B cell (primary cell): ENCODE measurements around the gene LSP1. TPM values are rescaled to one million over a fixed set of nuclear protein-coding genes. Genes with fewer than 3 reads are reported as not detected.

ENCODE experiments used
- ATAC-seq: fragments of 200-7000 bp; cut with Tn5 transposase; one replicate; pipeline ENCODE4 v1.10.0; 2021; ENCODE audit warnings: low read depth, mild to moderate bottlenecking, moderate number of reproducible peaks, moderate library complexity
- CTCF ChIA-PET: fragments of 350-600 bp; sonication (Branson Sonifier 250); formaldehyde crosslinking; loops from one replicate; lab custom pipeline; 2021; ENCODE audit warnings: antibody characterized with exemption, inconsistent platforms; lab: Charles Lee
- POLR2A ChIA-PET: fragments of 350-600 bp; sonication (Branson Sonifier 250); formaldehyde crosslinking; loops from one replicate; lab custom pipeline; 2021; ENCODE audit warnings: antibody characterized with exemption; lab: Charles Lee
- DNase-seq: peaks from one replicate; pipeline ENCODE4 v3.0.0; 2013
- H2AFZ ChIP-seq: 2 replicates; pipeline ENCODE4 v1.6.1; 2012; ENCODE audit warnings: mild to moderate bottlenecking, low read depth, low read length; ENCODE audit not compliant: insufficient read depth, poor library complexity, severe bottlenecking
- H3K27ac ChIP-seq, 2 donors: 1 replicate in 1 of 2; 2 replicates in 1 of 2; pipeline ENCODE4 v1.5.1; 2012 to 2013; ENCODE audit warnings: low read length in 2 of 2, mild to moderate bottlenecking in 2 of 2, moderate library complexity in 1 of 2
- H3K27me3 ChIP-seq, 4 experiments: fragments of 200-600 bp in 1 of 4; sonication (generic) in 1 of 4; replicated peaks in 1 of 4; 1 replicate in 2 of 4; 2 replicates in 2 of 4; pipeline versions ENCODE4 v1.6.1 to v1.7.0; 2013 to 2016; ENCODE audit warnings: low read length in 3 of 4, mild to moderate bottlenecking in 2 of 4, mixed read lengths in 1 of 4, moderate library complexity in 1 of 4; ENCODE audit not compliant: insufficient read depth in 4 of 4, control insufficient read depth in 3 of 4; ENCODE audit errors: control extremely low read depth in 1 of 4
- H3K36me3 ChIP-seq, 2 experiments: replicated peaks in 1 of 2; 1 replicate in 1 of 2; 2 replicates in 1 of 2; pipeline versions ENCODE4 v1.6.1 to v1.7.1; 2013; ENCODE audit warnings: low read length in 1 of 2; ENCODE audit not compliant: insufficient read depth in 2 of 2, control insufficient read depth in 1 of 2; ENCODE audit errors: control extremely low read depth in 1 of 2, extremely low read depth in 1 of 2
- H3K4me1 ChIP-seq, 2 donors: fragments of 200-600 bp in 1 of 2; sonication (generic) in 1 of 2; 1 replicate in 1 of 2; 2 replicates in 1 of 2; pipeline versions ENCODE4 v1.5.1 to v1.6.1; 2013 to 2017; ENCODE audit warnings: low read length in 2 of 2; ENCODE audit not compliant: control insufficient read depth in 2 of 2, insufficient read depth in 2 of 2
- H3K4me2 ChIP-seq: replicated peaks from 2 replicates; pipeline ENCODE3; 2012; ENCODE audit warnings: mild to moderate bottlenecking, low read depth, low read length; ENCODE audit not compliant: poor library complexity, severe bottlenecking
- H3K4me3 ChIP-seq, 5 experiments: fragments of 200-600 bp in 1 of 5; sonication (generic) in 1 of 5; 1 replicate in 3 of 5; 2 replicates in 2 of 5; pipeline versions ENCODE4 v1.5.1 to v1.7.0; 2011 to 2016; ENCODE audit warnings: low read length in 4 of 5, mild to moderate bottlenecking in 4 of 5, low read depth in 2 of 5, control low read depth in 1 of 5, moderate library complexity in 1 of 5; ENCODE audit not compliant: insufficient read depth in 1 of 5; ENCODE audit errors: control extremely low read depth in 1 of 5, extremely low read depth in 1 of 5
- H3K79me2 ChIP-seq: fragments of 200-600 bp; sonication (generic); one replicate; pipeline ENCODE4 v1.6.0; 2016; ENCODE audit warnings: low read length; ENCODE audit not compliant: control insufficient read depth, insufficient read depth
- H3K9ac ChIP-seq: fragments of 200-600 bp; sonication (generic); 2 replicates; pipeline ENCODE4 v1.6.1; 2017; ENCODE audit warnings: mild to moderate bottlenecking, low read length, moderate library complexity
- H3K9me3 ChIP-seq, 3 donors: one replicate each; pipeline versions ENCODE4 v1.6.1 to v1.7.1; 2013; ENCODE audit warnings: low read length in 2 of 3; ENCODE audit not compliant: control insufficient read depth in 2 of 3, insufficient read depth in 1 of 3; ENCODE audit errors: control extremely low read depth in 1 of 3
- H4K20me1 ChIP-seq: 2 replicates; pipeline ENCODE4 v1.6.0; 2012; ENCODE audit warnings: mild to moderate bottlenecking, low read length; ENCODE audit not compliant: insufficient read depth, control insufficient read depth, poor library complexity, severe bottlenecking
- H3K27ac Mint-ChIP-seq: one replicate; pipeline ENCODE4 v1.8.0; 2021; ENCODE audit warnings: mixed read lengths
- H3K27me3 Mint-ChIP-seq: one replicate; pipeline ENCODE4 v1.8.0; 2021; ENCODE audit warnings: mixed read lengths
- H3K4me1 Mint-ChIP-seq: one replicate; pipeline ENCODE4 v1.8.0; 2021; ENCODE audit warnings: mixed read lengths
- H3K4me3 Mint-ChIP-seq: one replicate; pipeline ENCODE4 v1.8.0; 2021; ENCODE audit warnings: mixed read lengths
- H3K9me3 Mint-ChIP-seq: one replicate; pipeline ENCODE4 v1.8.0; 2022; ENCODE audit warnings: mixed read lengths; ENCODE audit not compliant: insufficient read depth
- EZH2 ChIP-seq: IDR thresholded peaks from 2 replicates; pipeline ENCODE4 v1.6.1; 2012; ENCODE audit warnings: borderline replicate concordance, low read depth, mild to moderate bottlenecking, moderate library complexity, low read length; ENCODE audit not compliant: insufficient read depth, poor library complexity, severe bottlenecking
- WGBS: methylation state at CpG from one replicate; pipeline ENCODE4 v1.1.5; 2013; ENCODE audit warnings: missing lambda C conversion rate; ENCODE audit not compliant: insufficient coverage; 5-methylcytosine and 5-hydroxymethylcytosine counted together
- intact Hi-C: fragments of 100-400 bp; cut with micrococcal nuclease; formaldehyde crosslinking; loops from one replicate; pipeline ENCODE4 v1.10.0; 2022
- polyA plus RNA-seq: library from polyadenylated mRNA; depleted of rRNA; stranded (reverse); fragments of >200 nt; gene quantifications from 2 replicates; pipeline ENCODE4 v1.2.3, GENCODE V29; 2012
- total RNA-seq, 2 donors: library from RNA; stranded (reverse); fragments of 120-200 nt in 1 of 2; gene quantifications; 1 replicate in 1 of 2; 2 replicates in 1 of 2; pipeline versions ENCODE4 v1.2.3 to v1.2.4, GENCODE V29; 2013 to 2022
- TF ChIP-seq, protein P1 (sequence below): fragments of 200-600 bp; IDR thresholded peaks from one replicate; pipeline ENCODE4 v1.8.0; 2022; ENCODE audit warnings: antibody characterized with exemption, mild to moderate bottlenecking

LSP1 gene
- total and polyA plus RNA-seq, 2 donors (not counting 1 experiment from before 2014, with no cell fraction given): 249 to 446 TPM

DNA sequence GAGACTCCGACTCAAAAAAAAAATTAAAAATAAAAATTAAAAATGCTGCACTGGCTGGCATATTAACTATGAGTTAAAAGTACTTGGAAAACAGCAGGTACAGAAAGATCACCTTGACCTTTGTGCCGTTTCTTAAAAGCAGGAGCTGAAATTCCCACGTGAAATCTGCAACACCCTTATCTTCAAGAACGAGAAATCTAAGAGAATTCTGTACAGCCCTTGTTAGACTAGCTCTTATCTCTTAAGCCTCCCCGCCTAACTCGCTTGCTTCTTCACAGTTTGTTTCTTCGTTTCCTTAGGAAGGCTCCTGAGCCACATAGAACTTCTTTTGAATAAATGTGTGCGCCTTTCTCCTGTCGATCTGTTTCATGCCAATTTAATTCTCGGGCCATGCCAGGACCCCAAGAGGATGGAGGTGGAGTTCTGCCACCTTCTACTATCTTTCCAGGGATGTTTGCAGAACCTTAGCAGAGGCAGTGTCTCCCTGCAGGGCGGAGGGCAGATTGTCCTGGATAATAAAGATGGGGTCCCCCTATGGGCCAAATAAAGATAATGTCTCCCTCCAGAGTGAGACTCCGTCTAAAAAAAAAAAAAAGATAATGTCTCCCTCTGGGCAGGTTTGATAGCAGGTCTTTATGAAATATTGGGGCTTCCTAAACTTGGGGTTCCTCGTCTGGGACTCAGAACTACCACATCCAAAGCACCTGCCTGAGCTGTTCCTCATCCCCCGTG is 45.5 kb upstream of the LSP1 start:
- Histone ChIP-seq H3K4me3 (no peak overlapping the region), H3K4me1 (no peaks in the 10 kb centered on the region), H3K27me3 (peaks cover 0 to 4% (median 0%) of the 10 kb centered on the region in 4 experiments), H3K4me2 (no peak overlapping the region), H2AFZ (no peak overlapping the region), H3K27ac (no peak overlapping the region), H4K20me1 (no peaks in the 10 kb centered on the region), H3K36me3 (no peaks in the 10 kb centered on the region), H3K9ac (no peak overlapping the region), H3K9me3 (peaks cover 0 to 10% (median 0%) of the 10 kb centered on the region in 3 donors), H3K79me2 (no peaks in the 10 kb centered on the region)
- ChIA-PET POLR2A (no interaction called here), CTCF (interaction anchor here (1.2 to 1.6 kb wide), 3 partner anchors 24 to 347 kb away, joined by 3 to 6 read pairs (median 3); no protein-coding TSS in a partner anchor)
- 84% methylated on average over 7 of the region's 14 CpGs for WGBS
- no peak overlapping the region for H3K4me3 Mint-ChIP-seq
- H3K27me3 Mint-ChIP-seq: peaks cover 43% of the 10 kb centered on the region
- H3K27ac Mint-ChIP-seq: no peak overlapping the region
- DNase-seq: no peak
- ATAC-seq: no peak
- no peaks in the 10 kb centered on the region for H3K9me3 Mint-ChIP-seq
- no peaks in the 10 kb centered on the region for H3K4me1 Mint-ChIP-seq
- TF ChIP-seq EZH2: no peak
- TF ChIP-seq, protein P1, sequence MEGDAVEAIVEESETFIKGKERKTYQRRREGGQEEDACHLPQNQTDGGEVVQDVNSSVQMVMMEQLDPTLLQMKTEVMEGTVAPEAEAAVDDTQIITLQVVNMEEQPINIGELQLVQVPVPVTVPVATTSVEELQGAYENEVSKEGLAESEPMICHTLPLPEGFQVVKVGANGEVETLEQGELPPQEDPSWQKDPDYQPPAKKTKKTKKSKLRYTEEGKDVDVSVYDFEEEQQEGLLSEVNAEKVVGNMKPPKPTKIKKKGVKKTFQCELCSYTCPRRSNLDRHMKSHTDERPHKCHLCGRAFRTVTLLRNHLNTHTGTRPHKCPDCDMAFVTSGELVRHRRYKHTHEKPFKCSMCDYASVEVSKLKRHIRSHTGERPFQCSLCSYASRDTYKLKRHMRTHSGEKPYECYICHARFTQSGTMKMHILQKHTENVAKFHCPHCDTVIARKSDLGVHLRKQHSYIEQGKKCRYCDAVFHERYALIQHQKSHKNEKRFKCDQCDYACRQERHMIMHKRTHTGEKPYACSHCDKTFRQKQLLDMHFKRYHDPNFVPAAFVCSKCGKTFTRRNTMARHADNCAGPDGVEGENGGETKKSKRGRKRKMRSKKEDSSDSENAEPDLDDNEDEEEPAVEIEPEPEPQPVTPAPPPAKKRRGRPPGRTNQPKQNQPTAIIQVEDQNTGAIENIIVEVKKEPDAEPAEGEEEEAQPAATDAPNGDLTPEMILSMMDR: no peak
- intact Hi-C loops: no loop called here

DNA sequence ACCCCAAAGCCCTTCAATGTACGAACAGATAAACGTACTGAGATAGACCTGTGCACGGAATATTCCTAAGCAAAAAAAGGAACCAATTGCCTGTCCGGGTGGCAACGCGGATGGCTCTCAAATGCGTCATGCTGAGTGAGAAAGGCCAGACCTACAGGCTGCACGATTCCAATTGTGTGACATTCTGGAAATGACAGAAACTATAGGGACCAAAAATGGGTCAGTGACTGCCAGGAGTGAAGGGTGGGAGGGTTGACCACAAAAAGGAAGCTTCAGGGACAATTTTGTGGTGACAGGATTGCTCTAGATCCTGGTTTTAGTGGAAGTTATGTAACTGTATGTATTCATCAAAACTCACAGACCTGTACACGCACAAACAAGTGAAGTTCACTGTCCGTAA is 42.1 kb upstream of the LSP1 start:
- Histone ChIP-seq H3K9me3 (peaks cover 0 to 5% (median 0%) of the 10 kb centered on the region in 3 donors), H4K20me1 (no peaks in the 10 kb centered on the region), H3K9ac (no peak overlapping the region), H3K4me3 (no peak overlapping the region), H3K4me2 (no peak overlapping the region), H3K36me3 (no peaks in the 10 kb centered on the region), H2AFZ (no peak overlapping the region), H3K27ac (no peak overlapping the region), H3K27me3 (no peaks in the 10 kb centered on the region), H3K4me1 (no peaks in the 10 kb centered on the region), H3K79me2 (no peaks in the 10 kb centered on the region)
- no peaks in the 10 kb centered on the region for H3K4me1 Mint-ChIP-seq
- no peak overlapping the region for H3K4me3 Mint-ChIP-seq
- H3K27me3 Mint-ChIP-seq: peaks cover 38% of the 10 kb centered on the region
- DNase-seq: no peak
- ChIA-PET CTCF (no interaction called here), POLR2A (no interaction called here)
- intact Hi-C loops: no loop called here
- H3K27ac Mint-ChIP-seq: no peak overlapping the region
- ATAC-seq: no peak
- 41% methylated on average over 8 of the region's 10 CpGs for WGBS
- TF ChIP-seq, protein P1: no peak
- no peak for TF ChIP-seq EZH2
- H3K9me3 Mint-ChIP-seq: no peaks in the 10 kb centered on the region
